MM.1S (cell line): ENCODE data around the gene SYMPK.
A peak's percentile ranks its signal among the peaks of the same experiment; 100 is the strongest.

Experiments
- DNase-seq: peaks from one replicate; pipeline ENCODE4 v3.0.0-alpha.2; 2015
- H2AFZ ChIP-seq: fragments of 300-600 bp; sonication (generic); 2 replicates; pipeline ENCODE4 v1.6.0; 2016; ENCODE audit warnings: antibody characterized with exemption, low read length
- H3F3A ChIP-seq: fragments of 300-600 bp; sonication (generic); 2 replicates; pipeline ENCODE4 v1.6.1; 2016; ENCODE audit warnings: mild to moderate bottlenecking, antibody characterized with exemption, low read length, moderate library complexity, mixed read lengths; ENCODE audit not compliant: insufficient read depth
- H3K27ac ChIP-seq: fragments of 300-600 bp; sonication (generic); 2 replicates; pipeline ENCODE4 v1.5.1; 2016; ENCODE audit warnings: mild to moderate bottlenecking, low read length
- H3K27me3 ChIP-seq: fragments of 300-600 bp; sonication (generic); replicated peaks from 2 replicates; pipeline ENCODE4 v1.6.0; 2016; ENCODE audit warnings: low read length; ENCODE audit not compliant: insufficient read depth
- H3K36me3 ChIP-seq: fragments of 300-600 bp; sonication (generic); replicated peaks from 2 replicates; pipeline ENCODE4 v1.6.1; 2016; ENCODE audit warnings: mild to moderate bottlenecking, low read length, mixed read lengths; ENCODE audit not compliant: insufficient read depth
- H3K4me1 ChIP-seq: fragments of 300-600 bp; sonication (generic); 2 replicates; pipeline ENCODE4 v1.6.1; 2016; ENCODE audit warnings: low read length, mixed read lengths
- H3K4me2 ChIP-seq: fragments of 300-600 bp; sonication (generic); 2 replicates; pipeline ENCODE4 v1.6.0; 2016; ENCODE audit warnings: low read depth, low read length
- H3K4me3 ChIP-seq: fragments of 300-600 bp; sonication (generic); 2 replicates; pipeline ENCODE4 v1.5.1; 2016; ENCODE audit warnings: low read length, mixed read lengths
- H3K79me2 ChIP-seq: fragments of 300-600 bp; sonication (generic); 2 replicates; pipeline ENCODE4 v1.6.1; 2016; ENCODE audit warnings: mixed run types, low read length, mixed read lengths
- H3K9ac ChIP-seq: fragments of 300-600 bp; sonication (generic); 2 replicates; pipeline ENCODE4 v1.6.1; 2016; ENCODE audit warnings: low read length, mixed read lengths
- H3K9me2 ChIP-seq: fragments of 300-600 bp; sonication (generic); replicated peaks from 2 replicates; pipeline ENCODE4 v1.6.1; 2016; ENCODE audit warnings: mild to moderate bottlenecking, low read length, mixed read lengths; ENCODE audit not compliant: insufficient read depth
- H3K9me3 ChIP-seq: fragments of 300-600 bp; sonication (generic); replicated peaks from 2 replicates; pipeline ENCODE4 v1.6.1; 2016; ENCODE audit warnings: mild to moderate bottlenecking, low read length, mixed read lengths; ENCODE audit not compliant: insufficient read depth
- H4K20me1 ChIP-seq: fragments of 300-600 bp; sonication (generic); 2 replicates; pipeline ENCODE4 v1.6.1; 2016; ENCODE audit warnings: mild to moderate bottlenecking, low read length, moderate library complexity, mixed read lengths; ENCODE audit not compliant: insufficient read depth
- EZH2 ChIP-seq: fragments of 300-600 bp; sonication (generic); optimal IDR thresholded peaks from 2 replicates; pipeline ENCODE3; 2017; ENCODE audit warnings: low read depth, mild to moderate bottlenecking, antibody characterized with exemption, low read length, mixed read lengths
- EZH2phosphoT487 ChIP-seq: fragments of 300-600 bp; sonication (generic); IDR thresholded peaks from 2 replicates; pipeline ENCODE4 v1.6.1; 2018; ENCODE audit warnings: antibody characterized with exemption, low read length
- TF ChIP-seq, protein P1 (sequence below): fragments of 300-600 bp; sonication (generic); IDR thresholded peaks from 2 replicates; pipeline ENCODE4 v1.5.1; 2016; ENCODE audit warnings: antibody characterized with exemption, low read length, mixed read lengths

Gene SYMPK

GRCh38 chr19:45780448-45781213 is 82.3 kb downstream of the SYMPK start:
- no peaks in the 10 kb centered on the region for H3K9me3 ChIP-seq
- H3K9ac ChIP-seq = no peak overlapping the region

DNA sequence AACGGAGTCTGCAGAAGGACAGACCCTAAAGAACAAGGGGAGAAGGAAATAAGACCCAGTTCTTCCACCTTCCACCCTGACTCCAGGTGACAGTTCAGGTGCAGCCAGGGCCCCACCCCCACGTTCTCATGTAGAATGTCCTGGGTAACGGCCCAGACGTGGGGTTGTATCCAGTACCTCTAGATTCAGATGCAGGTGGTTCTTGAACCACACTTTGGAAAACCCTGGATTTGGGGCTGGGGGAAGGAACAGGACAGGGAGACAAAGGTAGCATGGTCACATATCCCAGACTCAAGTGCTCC is 82.8 kb downstream of the SYMPK start:
- H3K4me2 ChIP-seq = peak overlapping the region; percentile 38
- no peak for DNase-seq
- H3F3A ChIP-seq = peaks cover 6% of the 10 kb centered on the region; the same call in 1 of the 2 replicates
- H3K9ac ChIP-seq = no peak overlapping the region; the same call in 1 of the 2 replicates
- no peaks in the 10 kb centered on the region for H3K36me3 ChIP-seq
- H3K4me3 ChIP-seq = peak overlapping the region; percentile 17; the same call in 1 of the 2 replicates
- no peaks in the 10 kb centered on the region for H3K9me3 ChIP-seq
- H4K20me1 ChIP-seq = no peaks in the 10 kb centered on the region
- 0 out of 2 replicates have a peak, but pooled peaks cover 6% of the 10 kb centered on the region for H3K4me1 ChIP-seq
- H3K79me2 ChIP-seq = no peaks in the 10 kb centered on the region
- no peak overlapping the region for H3K27ac ChIP-seq
- no peak overlapping the region for H2AFZ ChIP-seq
- no peaks in the 10 kb centered on the region for H3K9me2 ChIP-seq
- no peak for TF ChIP-seq EZH2
- TF ChIP-seq EZH2phosphoT487 = no peak
- TF ChIP-seq, protein P1, sequence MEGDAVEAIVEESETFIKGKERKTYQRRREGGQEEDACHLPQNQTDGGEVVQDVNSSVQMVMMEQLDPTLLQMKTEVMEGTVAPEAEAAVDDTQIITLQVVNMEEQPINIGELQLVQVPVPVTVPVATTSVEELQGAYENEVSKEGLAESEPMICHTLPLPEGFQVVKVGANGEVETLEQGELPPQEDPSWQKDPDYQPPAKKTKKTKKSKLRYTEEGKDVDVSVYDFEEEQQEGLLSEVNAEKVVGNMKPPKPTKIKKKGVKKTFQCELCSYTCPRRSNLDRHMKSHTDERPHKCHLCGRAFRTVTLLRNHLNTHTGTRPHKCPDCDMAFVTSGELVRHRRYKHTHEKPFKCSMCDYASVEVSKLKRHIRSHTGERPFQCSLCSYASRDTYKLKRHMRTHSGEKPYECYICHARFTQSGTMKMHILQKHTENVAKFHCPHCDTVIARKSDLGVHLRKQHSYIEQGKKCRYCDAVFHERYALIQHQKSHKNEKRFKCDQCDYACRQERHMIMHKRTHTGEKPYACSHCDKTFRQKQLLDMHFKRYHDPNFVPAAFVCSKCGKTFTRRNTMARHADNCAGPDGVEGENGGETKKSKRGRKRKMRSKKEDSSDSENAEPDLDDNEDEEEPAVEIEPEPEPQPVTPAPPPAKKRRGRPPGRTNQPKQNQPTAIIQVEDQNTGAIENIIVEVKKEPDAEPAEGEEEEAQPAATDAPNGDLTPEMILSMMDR = no peak
- H3K27me3 ChIP-seq = no peaks in the 10 kb centered on the region

More at GRCh38 chr19:45780448-45781213, 82.3 kb downstream of the SYMPK start:
- Histone ChIP-seq H3F3A (peaks cover 6% of the 10 kb centered on the region; the same call in 1 of the 2 replicates), H3K27me3 (no peaks in the 10 kb centered on the region), H3K79me2 (no peaks in the 10 kb centered on the region), H2AFZ (no peak overlapping the region), H3K9me2 (no peaks in the 10 kb centered on the region), H4K20me1 (no peaks in the 10 kb centered on the region), H3K4me3 (no peak overlapping the region), H3K4me2 (no peak overlapping the region), H3K27ac (no peak overlapping the region), H3K36me3 (no peaks in the 10 kb centered on the region), H3K4me1 (0 out of 2 replicates have a peak, but pooled peaks cover 6% of the 10 kb centered on the region)
- DNase-seq = no peak
- TF ChIP-seq EZH2 = no peak
- TF ChIP-seq, protein P1 = no peak
- TF ChIP-seq EZH2phosphoT487 = no peak

DNA sequence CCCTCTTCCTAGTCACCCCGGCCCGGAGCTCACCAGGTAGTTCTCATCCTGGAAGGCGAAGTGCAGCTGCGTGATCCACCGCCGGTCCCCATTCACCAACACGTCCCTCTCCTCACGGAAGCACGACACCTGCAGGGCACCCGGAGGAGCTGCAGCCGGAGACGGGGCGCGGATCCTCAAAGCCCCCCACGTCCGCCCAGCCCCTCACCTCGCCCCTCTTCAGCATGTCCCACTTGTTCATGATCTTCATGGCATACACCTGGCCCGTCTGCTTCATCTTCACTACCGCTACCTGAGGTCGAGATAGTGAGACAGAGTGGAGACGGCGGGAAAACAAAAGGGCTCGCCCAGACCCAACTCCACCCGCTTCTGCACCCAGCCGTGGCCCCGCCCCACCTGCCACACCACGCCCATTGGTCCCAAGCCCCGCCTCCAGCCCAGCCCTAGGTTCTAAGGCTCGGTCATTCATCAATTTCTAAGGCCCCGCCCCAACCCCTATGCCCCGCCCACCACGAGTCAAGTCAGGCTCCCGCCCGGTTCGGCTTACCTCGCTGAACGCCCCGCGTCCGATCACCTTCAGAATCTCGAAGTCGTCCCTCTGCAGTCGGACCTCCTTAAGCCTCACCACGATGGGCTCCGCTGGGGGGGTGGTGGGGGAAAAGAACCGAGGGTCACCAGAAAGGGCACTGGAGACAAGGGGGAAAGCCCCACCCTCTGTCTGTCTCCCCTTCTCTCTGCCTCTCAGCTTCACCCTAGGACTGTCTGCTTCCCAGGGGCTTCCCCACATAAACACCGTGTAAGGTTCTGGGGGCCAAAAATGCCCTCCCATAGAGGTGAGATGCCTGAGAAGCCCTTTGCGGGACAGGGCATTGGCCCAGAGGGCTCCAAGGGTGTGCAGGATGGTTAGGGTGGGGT is 83.5 kb downstream of the SYMPK start:
- Histone ChIP-seq H2AFZ (peak overlapping the region; percentile 50), H3K27ac (no peak overlapping the region)

More for the DNA sequence above, 83.5 kb downstream of the SYMPK start:
- Histone ChIP-seq H3K4me1 (0 out of 2 replicates have a peak, but pooled peaks cover 6% of the 10 kb centered on the region), H3K4me2 (peak overlapping the region; percentile 81), H3K9me3 (no peaks in the 10 kb centered on the region), H3K4me3 (peak overlapping the region; percentile 58), H3K27me3 (no peaks in the 10 kb centered on the region), H3K36me3 (no peaks in the 10 kb centered on the region), H3F3A (peaks cover 6% of the 10 kb centered on the region; the same call in 1 of the 2 replicates), H4K20me1 (no peaks in the 10 kb centered on the region), H3K9ac (peak overlapping the region; percentile 5; the same call in 1 of the 2 replicates), H3K9me2 (no peaks in the 10 kb centered on the region), H3K79me2 (no peaks in the 10 kb centered on the region)
- peak; percentile 84 for DNase-seq
- TF ChIP-seq EZH2 (no peak), EZH2phosphoT487 (no peak)
- TF ChIP-seq, protein P1 = peak; percentile 64
